ENCODE results near the gene ARNT2. TPM values are rescaled to one million over a fixed set of nuclear protein-coding genes. Genes with fewer than 3 reads are reported as not detected.

Gene ARNT2
- total and polyA plus RNA-seq, 10 of the 15 experiments (the other 5 are each of a cell fraction or from before 2014, with no cell fraction given): 0.07 to 0.49 (median 0.09) TPM; not detected in 6

DNA sequence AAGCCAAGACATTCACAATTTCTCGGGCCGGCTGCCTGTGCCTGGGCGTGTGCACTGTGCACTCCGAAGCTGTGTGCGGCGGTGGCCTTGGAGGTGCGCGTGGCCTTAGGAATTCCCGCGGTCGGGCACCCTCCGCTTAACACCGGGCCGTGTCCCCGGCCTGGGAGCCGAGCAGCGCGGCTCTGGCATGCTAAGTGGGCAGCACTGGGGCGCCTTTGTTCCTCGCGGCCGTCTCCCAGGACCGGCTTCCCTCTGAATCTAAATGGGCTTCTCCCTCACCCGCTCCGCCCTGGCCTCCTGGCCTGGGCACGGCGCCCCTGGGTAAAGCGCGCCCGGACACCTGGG, 498 bp upstream of the ARNT2 start:
- intact Hi-C loops (cut with micrococcal nuclease; ENCODE audit: unreplicated experiment): no loop called here
- H3K36me3 ChIP-seq (ENCODE audit: control insufficient read depth in 2 of 2, insufficient read depth in 2 of 2, low read length in 1 of 2): no peaks in the 10 kb centered on the region
- H3K4me2 ChIP-seq (ENCODE audit: control insufficient read depth, insufficient read depth): no peak overlapping the region; the same call in 1 of the 2 replicates
- DNase-seq (ENCODE audit: low read depth, low spot score) (no peak), ATAC-seq (no peak), FAIRE-seq (no peak)
- no TSS peak for BruUV-seq (replicated peaks)
- ChIA-PET CTCF (no interaction called here), POLR2A (no interaction called here), SMC1A (ENCODE audit: uncharacterized antibody, unreplicated experiment) (no interaction called here), RAD21 (ENCODE audit: unreplicated experiment) (no interaction called here)
- in situ Hi-C loops (cut with MboI): no loop called here
- peaks cover 6 to 16% of the 10 kb centered on the region in 2 experiments for H3K27me3 ChIP-seq (replicated peaks in 1 of 2; ENCODE audit: control insufficient read depth in 2 of 2, insufficient read depth in 2 of 2, low read length in 1 of 2)
- TF ChIP-seq NR2C2 (IDR thresholded peaks at IDR 0.05; ENCODE audit: borderline replicate concordance, control insufficient read depth, insufficient read length, low read depth) (no peak), CTCF (IDR thresholded peaks at IDR 0.05 in 2 of 3, conservative IDR thresholded peaks at IDR 0.05 in 1 of 3; ENCODE audit: control insufficient read depth in 2 of 3, extremely low read depth in 1 of 3, insufficient read depth in 1 of 3, low read depth in 3 of 3, low read length in 3 of 3) (no peak), BACH1 (IDR thresholded peaks at IDR 0.05; ENCODE audit: borderline replicate concordance) (no peak), MYB (IDR thresholded peaks at IDR 0.05; ENCODE audit: borderline replicate concordance, low read depth, low read length) (no peak), RB1 (IDR thresholded peaks at IDR 0.05; ENCODE audit: borderline replicate concordance) (no peak), FOXK2 (IDR thresholded peaks at IDR 0.05) (no peak), TBL1XR1 (IDR thresholded peaks at IDR 0.05; ENCODE audit: low read depth, low read length) (no peak), ASH2L (IDR thresholded peaks at IDR 0.05; ENCODE audit: borderline replicate concordance, low read depth) (no peak), CREM (IDR thresholded peaks at IDR 0.05; ENCODE audit: low read depth) (no peak), ZNF207 (IDR thresholded peaks at IDR 0.05; ENCODE audit: borderline replicate concordance) (no peak)
- TF ChIP-seq, protein P1, sequence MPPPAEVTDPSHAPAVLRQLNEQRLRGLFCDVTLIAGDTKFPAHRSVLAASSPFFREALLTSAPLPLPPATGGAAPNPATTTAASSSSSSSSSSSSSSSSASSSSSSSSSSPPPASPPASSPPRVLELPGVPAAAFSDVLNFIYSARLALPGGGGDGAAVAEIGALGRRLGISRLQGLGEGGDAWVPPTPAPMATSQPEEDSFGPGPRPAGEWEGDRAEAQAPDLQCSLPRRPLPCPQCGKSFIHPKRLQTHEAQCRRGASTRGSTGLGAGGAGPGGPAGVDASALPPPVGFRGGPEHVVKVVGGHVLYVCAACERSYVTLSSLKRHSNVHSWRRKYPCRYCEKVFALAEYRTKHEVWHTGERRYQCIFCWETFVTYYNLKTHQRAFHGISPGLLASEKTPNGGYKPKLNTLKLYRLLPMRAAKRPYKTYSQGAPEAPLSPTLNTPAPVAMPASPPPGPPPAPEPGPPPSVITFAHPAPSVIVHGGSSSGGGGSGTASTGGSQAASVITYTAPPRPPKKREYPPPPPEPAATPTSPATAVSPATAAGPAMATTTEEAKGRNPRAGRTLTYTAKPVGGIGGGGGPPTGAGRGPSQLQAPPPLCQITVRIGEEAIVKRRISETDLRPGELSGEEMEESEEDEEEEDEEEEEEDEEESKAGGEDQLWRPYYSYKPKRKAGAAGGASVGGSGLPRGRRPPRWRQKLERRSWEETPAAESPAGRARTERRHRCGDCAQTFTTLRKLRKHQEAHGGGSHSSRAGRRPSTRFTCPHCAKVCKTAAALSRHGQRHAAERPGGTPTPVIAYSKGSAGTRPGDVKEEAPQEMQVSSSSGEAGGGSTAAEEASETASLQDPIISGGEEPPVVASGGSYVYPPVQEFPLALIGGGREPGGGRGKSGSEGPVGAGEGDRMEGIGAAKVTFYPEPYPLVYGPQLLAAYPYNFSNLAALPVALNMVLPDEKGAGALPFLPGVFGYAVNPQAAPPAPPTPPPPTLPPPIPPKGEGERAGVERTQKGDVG (CRISPR knock-in tag; IDR thresholded peaks at IDR 0.05): no peak
- TF ChIP-seq, protein P2, sequence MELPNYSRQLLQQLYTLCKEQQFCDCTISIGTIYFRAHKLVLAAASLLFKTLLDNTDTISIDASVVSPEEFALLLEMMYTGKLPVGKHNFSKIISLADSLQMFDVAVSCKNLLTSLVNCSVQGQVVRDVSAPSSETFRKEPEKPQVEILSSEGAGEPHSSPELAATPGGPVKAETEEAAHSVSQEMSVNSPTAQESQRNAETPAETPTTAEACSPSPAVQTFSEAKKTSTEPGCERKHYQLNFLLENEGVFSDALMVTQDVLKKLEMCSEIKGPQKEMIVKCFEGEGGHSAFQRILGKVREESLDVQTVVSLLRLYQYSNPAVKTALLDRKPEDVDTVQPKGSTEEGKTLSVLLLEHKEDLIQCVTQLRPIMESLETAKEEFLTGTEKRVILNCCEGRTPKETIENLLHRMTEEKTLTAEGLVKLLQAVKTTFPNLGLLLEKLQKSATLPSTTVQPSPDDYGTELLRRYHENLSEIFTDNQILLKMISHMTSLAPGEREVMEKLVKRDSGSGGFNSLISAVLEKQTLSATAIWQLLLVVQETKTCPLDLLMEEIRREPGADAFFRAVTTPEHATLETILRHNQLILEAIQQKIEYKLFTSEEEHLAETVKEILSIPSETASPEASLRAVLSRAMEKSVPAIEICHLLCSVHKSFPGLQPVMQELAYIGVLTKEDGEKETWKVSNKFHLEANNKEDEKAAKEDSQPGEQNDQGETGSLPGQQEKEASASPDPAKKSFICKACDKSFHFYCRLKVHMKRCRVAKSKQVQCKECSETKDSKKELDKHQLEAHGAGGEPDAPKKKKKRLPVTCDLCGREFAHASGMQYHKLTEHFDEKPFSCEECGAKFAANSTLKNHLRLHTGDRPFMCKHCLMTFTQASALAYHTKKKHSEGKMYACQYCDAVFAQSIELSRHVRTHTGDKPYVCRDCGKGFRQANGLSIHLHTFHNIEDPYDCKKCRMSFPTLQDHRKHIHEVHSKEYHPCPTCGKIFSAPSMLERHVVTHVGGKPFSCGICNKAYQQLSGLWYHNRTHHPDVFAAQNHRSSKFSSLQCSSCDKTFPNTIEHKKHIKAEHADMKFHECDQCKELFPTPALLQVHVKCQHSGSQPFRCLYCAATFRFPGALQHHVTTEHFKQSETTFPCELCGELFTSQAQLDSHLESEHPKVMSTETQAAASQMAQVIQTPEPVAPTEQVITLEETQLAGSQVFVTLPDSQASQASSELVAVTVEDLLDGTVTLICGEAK (IDR thresholded peaks at IDR 0.05; ENCODE audit: borderline replicate concordance): no peak
- H3K9ac ChIP-seq (ENCODE audit: control insufficient read depth, insufficient read depth, low read length): no peak overlapping the region
- no peak overlapping the region for H3K4me3 ChIP-seq
- H3K79me2 ChIP-seq (ENCODE audit: control insufficient read depth, insufficient read depth, low read length): no peaks in the 10 kb centered on the region
- H4K20me1 ChIP-seq (ENCODE audit: control insufficient read depth, insufficient read depth): no peaks in the 10 kb centered on the region
- no peak overlapping the region for H3K27ac ChIP-seq (ENCODE audit: control insufficient read depth, insufficient read depth)
- H2AFZ ChIP-seq (ENCODE audit: control insufficient read depth, low read depth, low read length): no peak overlapping the region
- WGBS (ENCODE audit: insufficient coverage, insufficient replicate concordance, low lambda C conversion rate, missing lambda C conversion rate): 36% methylated on average over 30 of the region's 30 CpGs
- peaks cover 4% of the 10 kb centered on the region for H3K4me1 ChIP-seq (ENCODE audit: control insufficient read depth, insufficient read depth, low read length)
- no peaks in the 10 kb centered on the region; the same call in 2 of the 3 replicates for H3K9me3 ChIP-seq (replicated peaks; ENCODE audit: control insufficient read depth, insufficient read depth, low read length)

Measured in GM12878 (cell line).